HepG2 (cell line): ENCODE measurements around the gene CSTF1. TPM values are rescaled to one million over a fixed set of nuclear protein-coding genes. Genes with fewer than 3 reads are reported as not detected.

Experiments used
- ARID2 ChIP-seq: sonication (generic); formaldehyde crosslinking; IDR thresholded peaks from 2 replicates; pipeline ENCODE4 v1.8.1; 2022; ENCODE audit warnings: mild to moderate bottlenecking, missing genetic modification reagents, borderline replicate concordance
- ELF3 ChIP-seq: IDR thresholded peaks from 2 replicates; pipeline ENCODE4 v1.6.1; 2016; ENCODE audit warnings: missing genetic modification reagents, missing compliant biosample characterization
- HHEX ChIP-seq: IDR thresholded peaks from 2 replicates; pipeline ENCODE4 v1.6.1; 2016; ENCODE audit warnings: control low read depth
- HMG20A ChIP-seq: IDR thresholded peaks from 2 replicates; pipeline ENCODE4 v1.6.1; 2016; ENCODE audit warnings: borderline replicate concordance
- HNRNPH1 ChIP-seq: fragments of 200-400 bp; formaldehyde crosslinking; optimal IDR thresholded peaks from 2 replicates; pipeline ENCODE3; 2017; ENCODE audit warnings: mild to moderate bottlenecking, low read depth, low read length
- HOXA7 ChIP-seq: sonication (generic); formaldehyde crosslinking; IDR thresholded peaks from 2 replicates; pipeline ENCODE4 v1.8.1; 2022; ENCODE audit warnings: mild to moderate bottlenecking, missing genetic modification reagents, moderate library complexity
- MAF1 ChIP-seq: sonication (generic); formaldehyde crosslinking; IDR thresholded peaks from 2 replicates; pipeline ENCODE4 v1.5.0; 2020; ENCODE audit warnings: missing genetic modification reagents, borderline replicate concordance
- NR2F6 ChIP-seq, 2 experiments: IDR thresholded peaks; 2 replicates each; pipeline ENCODE4 v1.6.1; 2016; ENCODE audit warnings: antibody characterized with exemption in 1 of 2, mild to moderate bottlenecking in 1 of 2
- PCBP1 ChIP-seq: fragments of 200-400 bp; formaldehyde crosslinking; IDR thresholded peaks from 2 replicates; pipeline ENCODE4 v1.6.1; 2017; ENCODE audit warnings: mild to moderate bottlenecking, low read depth, low read length, borderline replicate concordance
- SALL1 ChIP-seq: sonication (generic); formaldehyde crosslinking; IDR thresholded peaks from 2 replicates; pipeline ENCODE4 v1.8.0; 2022; ENCODE audit warnings: mild to moderate bottlenecking, missing genetic modification reagents
- THYN1 ChIP-seq: sonication (generic); formaldehyde crosslinking; IDR thresholded peaks from 2 replicates; pipeline ENCODE4 v1.8.1; 2023; ENCODE audit warnings: low read depth, mild to moderate bottlenecking, moderate library complexity, missing genetic modification reagents, borderline replicate concordance
- WIZ ChIP-seq: sonication (generic); formaldehyde crosslinking; IDR thresholded peaks from 2 replicates; pipeline ENCODE4 v1.5.1; 2020; ENCODE audit warnings: mild to moderate bottlenecking, missing genetic modification reagents
- ZBTB20 ChIP-seq: sonication (generic); formaldehyde crosslinking; IDR thresholded peaks from 2 replicates; pipeline ENCODE4 v1.8.1; 2023; ENCODE audit warnings: missing genetic modification reagents, low read depth, mild to moderate bottlenecking, borderline replicate concordance
- ZEB1 ChIP-seq: IDR thresholded peaks from 2 replicates; pipeline ENCODE4 v1.6.1; 2012; ENCODE audit warnings: mild to moderate bottlenecking, low read depth, inconsistent platforms; ENCODE audit not compliant: insufficient replicate concordance
- ZNF138 ChIP-seq: sonication (generic); formaldehyde crosslinking; IDR thresholded peaks from 2 replicates; pipeline ENCODE4 v1.5.0; 2020; ENCODE audit warnings: mild to moderate bottlenecking, low read depth, missing genetic modification reagents
- ZNF780A ChIP-seq: sonication (generic); formaldehyde crosslinking; IDR thresholded peaks from 2 replicates; pipeline ENCODE4 v1.8.0; 2022; ENCODE audit warnings: mild to moderate bottlenecking, missing genetic modification reagents, moderate library complexity
- ZNF782 ChIP-seq: sonication (generic); formaldehyde crosslinking; IDR thresholded peaks from 2 replicates; pipeline ENCODE4 v1.4.0; 2020; ENCODE audit warnings: missing genetic modification reagents, mild to moderate bottlenecking, borderline replicate concordance
- ZNF841 ChIP-seq: sonication (generic); formaldehyde crosslinking; IDR thresholded peaks from 2 replicates; pipeline ENCODE4 v1.8.1; 2023; ENCODE audit warnings: missing genetic modification reagents, borderline replicate concordance
- ZNF850 ChIP-seq: sonication (generic); formaldehyde crosslinking; conservative IDR thresholded peaks from 2 replicates; pipeline ENCODE4 v1.9.0; 2021; ENCODE audit warnings: mild to moderate bottlenecking, missing genetic modification reagents
- polyA plus RNA-seq, 8 experiments: library from polyadenylated mRNA; depleted of rRNA in 3 of 8; stranded (reverse) in 7 of 8; unstranded in 1 of 8; fragments of >200 nt; fragmentation: Illumina TruSeq in 4 of 8; extraction: Trizol in 4 of 8; gene quantifications; 2 replicates each; pipeline versions ENCODE4 v1.2.1 to v1.2.3, GENCODE V29; 2011 to 2016; ENCODE audit warnings: low read depth in 4 of 8, missing spikeins in 1 of 8, mixed read lengths in 1 of 8; ENCODE audit not compliant: insufficient read depth in 1 of 8
- total RNA-seq, 5 experiments: library from RNA; depleted of rRNA; stranded (reverse); fragments of >200 nt; fragmentation: Illumina TruSeq; extraction: Trizol; gene quantifications; 2 replicates each; pipeline ENCODE4 v1.2.3, GENCODE V29; 2016; ENCODE audit warnings: low read depth in 1 of 5
- TF ChIP-seq, protein P1 (sequence below): sonication (generic); formaldehyde crosslinking; IDR thresholded peaks from 2 replicates; pipeline ENCODE4 v1.5.0; 2020; ENCODE audit warnings: mild to moderate bottlenecking, missing genetic modification reagents
- TF ChIP-seq, protein P2 (sequence below): sonication (generic); formaldehyde crosslinking; IDR thresholded peaks from 2 replicates; pipeline ENCODE4 v1.4.0; 2020; ENCODE audit warnings: missing genetic modification reagents
- TF ChIP-seq, protein P3 (sequence below): sonication (generic); formaldehyde crosslinking; IDR thresholded peaks from 2 replicates; pipeline ENCODE4 v1.9.0; 2021; ENCODE audit warnings: missing genetic modification reagents, borderline replicate concordance

CSTF1 gene
- total and polyA plus RNA-seq, 2 of the 13 experiments (the other 11 are each of a cell fraction or from before 2014, with no cell fraction given), result 70.9 to 100 TPM

DNA sequence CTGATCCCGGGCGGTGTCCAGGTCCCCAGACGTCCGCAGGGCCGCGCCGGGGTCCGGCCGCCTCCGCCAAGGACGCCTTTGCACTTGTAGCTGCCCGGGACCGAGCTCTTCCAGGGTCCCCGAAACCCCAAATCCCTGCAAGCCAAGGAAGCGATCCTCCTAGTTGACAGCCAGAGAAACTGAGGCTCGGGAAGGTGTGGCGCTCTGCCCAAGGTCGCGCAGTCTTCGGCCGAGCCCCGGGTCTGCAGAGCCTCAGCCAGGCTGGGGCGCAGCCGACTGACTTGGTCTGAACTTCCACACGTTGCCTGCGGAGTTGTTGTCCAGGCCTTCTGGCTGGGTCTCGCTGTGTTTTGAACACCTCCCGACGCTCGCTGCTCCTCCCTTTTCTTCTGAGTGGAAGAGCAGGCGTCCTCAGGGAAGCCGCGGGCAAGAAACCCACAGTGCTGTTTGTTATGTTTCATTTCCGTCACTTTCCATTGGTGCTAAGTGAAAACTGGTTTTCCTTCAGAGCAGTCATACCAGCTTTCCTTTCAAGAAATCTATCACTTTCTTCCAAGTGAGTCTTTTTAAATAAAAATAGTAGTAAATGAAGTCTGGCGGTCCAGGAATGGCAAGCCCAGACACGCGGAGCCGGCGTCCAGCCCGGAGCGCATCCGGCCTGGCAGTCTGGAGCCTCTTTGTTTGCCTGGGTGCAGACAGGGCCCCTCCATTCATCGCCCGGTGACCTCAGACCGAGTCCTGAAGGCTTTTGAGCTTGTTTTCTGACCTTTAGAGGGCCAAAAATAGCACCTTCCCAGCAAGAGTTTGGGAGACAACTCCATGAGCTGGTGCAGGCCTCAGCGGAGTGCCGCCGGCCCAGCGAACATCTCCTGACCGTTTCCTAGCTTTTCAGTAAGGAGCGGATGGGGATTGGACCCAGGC lies 33.0 kb upstream of the CSTF1 start (continued):
- TF ChIP-seq, protein P1, sequence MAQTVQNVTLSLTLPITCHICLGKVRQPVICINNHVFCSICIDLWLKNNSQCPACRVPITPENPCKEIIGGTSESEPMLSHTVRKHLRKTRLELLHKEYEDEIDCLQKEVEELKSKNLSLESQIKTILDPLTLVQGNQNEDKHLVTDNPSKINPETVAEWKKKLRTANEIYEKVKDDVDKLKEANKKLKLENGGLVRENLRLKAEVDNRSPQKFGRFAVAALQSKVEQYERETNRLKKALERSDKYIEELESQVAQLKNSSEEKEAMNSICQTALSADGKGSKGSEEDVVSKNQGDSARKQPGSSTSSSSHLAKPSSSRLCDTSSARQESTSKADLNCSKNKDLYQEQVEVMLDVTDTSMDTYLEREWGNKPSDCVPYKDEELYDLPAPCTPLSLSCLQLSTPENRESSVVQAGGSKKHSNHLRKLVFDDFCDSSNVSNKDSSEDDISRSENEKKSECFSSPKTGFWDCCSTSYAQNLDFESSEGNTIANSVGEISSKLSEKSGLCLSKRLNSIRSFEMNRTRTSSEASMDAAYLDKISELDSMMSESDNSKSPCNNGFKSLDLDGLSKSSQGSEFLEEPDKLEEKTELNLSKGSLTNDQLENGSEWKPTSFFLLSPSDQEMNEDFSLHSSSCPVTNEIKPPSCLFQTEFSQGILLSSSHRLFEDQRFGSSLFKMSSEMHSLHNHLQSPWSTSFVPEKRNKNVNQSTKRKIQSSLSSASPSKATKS, result peak; percentile 64; the same call in 1 of the 2 replicates
- TF ChIP-seq PCBP1 (no peak), ARID2 (peak; percentile 67; the same call in 1 of the 2 replicates), HMG20A (CRISPR knock-in tag) (no peak), ZBTB20 (no peak), NR2F6 (IDR thresholded peaks at IDR 0.05) (peak; percentile 78), NR2F6 (CRISPR knock-in tag; IDR thresholded peaks at IDR 0.05) (peak; percentile 66; the same call in 1 of the 2 replicates), SALL1 (CRISPR knock-in tag) (no peak), WIZ (CRISPR knock-in tag) (no peak), ELF3 (no peak), HOXA7 (CRISPR knock-in tag) (no peak), HNRNPH1 (no peak), ZNF780A (CRISPR knock-in tag) (no peak), ZNF782 (CRISPR knock-in tag) (no peak; the same call in 1 of the 2 replicates), THYN1 (CRISPR knock-in tag) (peak; percentile 85; the same call in 1 of the 2 replicates), ZNF138 (CRISPR knock-in tag) (no peak), ZEB1 (no peak), MAF1 (CRISPR knock-in tag) (no peak), ZNF841 (no peak), ZNF850 (CRISPR knock-in tag) (no peak), HHEX (no peak)
- TF ChIP-seq, protein P2, sequence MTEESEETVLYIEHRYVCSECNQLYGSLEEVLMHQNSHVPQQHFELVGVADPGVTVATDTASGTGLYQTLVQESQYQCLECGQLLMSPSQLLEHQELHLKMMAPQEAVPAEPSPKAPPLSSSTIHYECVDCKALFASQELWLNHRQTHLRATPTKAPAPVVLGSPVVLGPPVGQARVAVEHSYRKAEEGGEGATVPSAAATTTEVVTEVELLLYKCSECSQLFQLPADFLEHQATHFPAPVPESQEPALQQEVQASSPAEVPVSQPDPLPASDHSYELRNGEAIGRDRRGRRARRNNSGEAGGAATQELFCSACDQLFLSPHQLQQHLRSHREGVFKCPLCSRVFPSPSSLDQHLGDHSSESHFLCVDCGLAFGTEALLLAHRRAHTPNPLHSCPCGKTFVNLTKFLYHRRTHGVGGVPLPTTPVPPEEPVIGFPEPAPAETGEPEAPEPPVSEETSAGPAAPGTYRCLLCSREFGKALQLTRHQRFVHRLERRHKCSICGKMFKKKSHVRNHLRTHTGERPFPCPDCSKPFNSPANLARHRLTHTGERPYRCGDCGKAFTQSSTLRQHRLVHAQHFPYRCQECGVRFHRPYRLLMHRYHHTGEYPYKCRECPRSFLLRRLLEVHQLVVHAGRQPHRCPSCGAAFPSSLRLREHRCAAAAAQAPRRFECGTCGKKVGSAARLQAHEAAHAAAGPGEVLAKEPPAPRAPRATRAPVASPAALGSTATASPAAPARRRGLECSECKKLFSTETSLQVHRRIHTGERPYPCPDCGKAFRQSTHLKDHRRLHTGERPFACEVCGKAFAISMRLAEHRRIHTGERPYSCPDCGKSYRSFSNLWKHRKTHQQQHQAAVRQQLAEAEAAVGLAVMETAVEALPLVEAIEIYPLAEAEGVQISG (CRISPR knock-in tag), result peak; percentile 37
- TF ChIP-seq, protein P3, sequence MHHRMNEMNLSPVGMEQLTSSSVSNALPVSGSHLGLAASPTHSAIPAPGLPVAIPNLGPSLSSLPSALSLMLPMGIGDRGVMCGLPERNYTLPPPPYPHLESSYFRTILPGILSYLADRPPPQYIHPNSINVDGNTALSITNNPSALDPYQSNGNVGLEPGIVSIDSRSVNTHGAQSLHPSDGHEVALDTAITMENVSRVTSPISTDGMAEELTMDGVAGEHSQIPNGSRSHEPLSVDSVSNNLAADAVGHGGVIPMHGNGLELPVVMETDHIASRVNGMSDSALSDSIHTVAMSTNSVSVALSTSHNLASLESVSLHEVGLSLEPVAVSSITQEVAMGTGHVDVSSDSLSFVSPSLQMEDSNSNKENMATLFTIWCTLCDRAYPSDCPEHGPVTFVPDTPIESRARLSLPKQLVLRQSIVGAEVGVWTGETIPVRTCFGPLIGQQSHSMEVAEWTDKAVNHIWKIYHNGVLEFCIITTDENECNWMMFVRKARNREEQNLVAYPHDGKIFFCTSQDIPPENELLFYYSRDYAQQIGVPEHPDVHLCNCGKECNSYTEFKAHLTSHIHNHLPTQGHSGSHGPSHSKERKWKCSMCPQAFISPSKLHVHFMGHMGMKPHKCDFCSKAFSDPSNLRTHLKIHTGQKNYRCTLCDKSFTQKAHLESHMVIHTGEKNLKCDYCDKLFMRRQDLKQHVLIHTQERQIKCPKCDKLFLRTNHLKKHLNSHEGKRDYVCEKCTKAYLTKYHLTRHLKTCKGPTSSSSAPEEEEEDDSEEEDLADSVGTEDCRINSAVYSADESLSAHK (CRISPR knock-in tag), result no peak
